ENCODE data around the gene DPYD. TPM values are rescaled to one million over a fixed set of nuclear protein-coding genes. Genes with fewer than 3 reads are reported as not detected.

Gene DPYD
- total and polyA plus RNA-seq, 7 experiments from 2014 or later, result 52.6 to 87.2 (median 57.4) TPM

GRCh38 chr1:97619706-97620105 lies 301.1 kb downstream of the DPYD start:
- POLR2A ChIA-PET, result no interaction called here
- peaks cover 0 to 6% (median 0%) of the 10 kb centered on the region in 7 donors for H3K4me1 Mint-ChIP-seq
- no peak overlapping the region for H3K4me3 Mint-ChIP-seq

GRCh38 chr1:97610748-97611147 lies 310.1 kb downstream of the DPYD start:
- intact Hi-C loops (cut with micrococcal nuclease), result no loop called here
- H3K9me3 Mint-ChIP-seq, result peaks cover 0 to 10% (median 0%) of the 10 kb centered on the region in 11 donors
- H3K36me3 Mint-ChIP-seq, result peaks cover 0 to 51% (median 22%) of the 10 kb centered on the region in 5 donors
- Histone ChIP-seq H3K36me3 (ENCODE audit: control insufficient read depth in 2 of 3, insufficient read depth in 3 of 3, low read length in 3 of 3) (no peaks in the 10 kb centered on the region), H3K4me1 (ENCODE audit: control insufficient read depth in 2 of 2, insufficient read depth in 2 of 2, low read length in 2 of 2) (no peaks in the 10 kb centered on the region), H3K4me3 (ENCODE audit: low read length) (no peak overlapping the region), H3K9me3 (ENCODE audit: control insufficient read depth in 2 of 3, low read length in 3 of 3) (no peaks in the 10 kb centered on the region), H3K27me3 (ENCODE audit: control insufficient read depth in 2 of 2, insufficient read depth in 2 of 2, low read length in 2 of 2) (no peaks in the 10 kb centered on the region), H3K27ac (ENCODE audit: low read depth, low read length) (no peak overlapping the region)
- ChIA-PET CTCF (no interaction called here), POLR2A (no interaction called here)
- H3K27me3 Mint-ChIP-seq, result no peaks in the 10 kb centered on the region
- H3K27ac Mint-ChIP-seq, result no peak overlapping the region
- no peak overlapping the region for H3K4me3 Mint-ChIP-seq
- peaks cover 0 to 9% (median 0%) of the 10 kb centered on the region in 7 donors for H3K4me1 Mint-ChIP-seq
- ATAC-seq, result no peak
- no peak for DNase-seq

More at GRCh38 chr1:97619706-97620105, 301.1 kb downstream of the DPYD start:
- H3K27me3 Mint-ChIP-seq, result no peaks in the 10 kb centered on the region
- H3K36me3 Mint-ChIP-seq, result peaks cover 0 to 49% (median 9%) of the 10 kb centered on the region in 5 donors
- Histone ChIP-seq H3K27me3 (ENCODE audit: control insufficient read depth in 2 of 2, insufficient read depth in 2 of 2, low read length in 2 of 2) (no peaks in the 10 kb centered on the region), H3K4me3 (ENCODE audit: low read length) (no peak overlapping the region), H3K36me3 (ENCODE audit: control insufficient read depth in 2 of 3, insufficient read depth in 3 of 3, low read length in 3 of 3) (no peaks in the 10 kb centered on the region), H3K9me3 (ENCODE audit: control insufficient read depth in 2 of 3, low read length in 3 of 3) (no peaks in the 10 kb centered on the region), H3K27ac (ENCODE audit: low read depth, low read length) (no peak overlapping the region), H3K4me1 (ENCODE audit: control insufficient read depth in 2 of 2, insufficient read depth in 2 of 2, low read length in 2 of 2) (no peaks in the 10 kb centered on the region)
- CTCF ChIA-PET, result interaction anchor here (0.7 kb wide), 1 partner anchor 10 kb away, joined by 4 read pairs; no protein-coding TSS in a partner anchor
- ATAC-seq (no peak), DNase-seq (no peak)
- intact Hi-C loops (cut with micrococcal nuclease), result no loop called here
- H3K9me3 Mint-ChIP-seq, result peaks cover 0 to 3% (median 0%) of the 10 kb centered on the region in 11 donors
- no peak overlapping the region for H3K27ac Mint-ChIP-seq

- Histone ChIP-seq H3K27ac (ENCODE audit: low read depth, low read length) (no peak overlapping the region), H3K4me1 (ENCODE audit: control insufficient read depth in 2 of 2, insufficient read depth in 2 of 2, low read length in 2 of 2) (no peaks in the 10 kb centered on the region), H3K27me3 (ENCODE audit: control insufficient read depth in 2 of 2, insufficient read depth in 2 of 2, low read length in 2 of 2) (no peaks in the 10 kb centered on the region), H3K9me3 (ENCODE audit: control insufficient read depth in 2 of 3, low read length in 3 of 3) (no peaks in the 10 kb centered on the region), H3K36me3 (ENCODE audit: control insufficient read depth in 2 of 3, insufficient read depth in 3 of 3, low read length in 3 of 3) (no peaks in the 10 kb centered on the region), H3K4me3 (ENCODE audit: low read length) (no peak overlapping the region)
- intact Hi-C loops (cut with micrococcal nuclease), result no loop called here
- Mint-ChIP-seq H3K27me3 (no peaks in the 10 kb centered on the region), H3K36me3 (peaks cover 0 to 45% (median 16%) of the 10 kb centered on the region in 5 donors), H3K9me3 (peaks cover 0 to 10% (median 0%) of the 10 kb centered on the region in 11 donors), H3K4me3 (no peak overlapping the region), H3K27ac (peak overlapping the region in 1 of 9 donors; percentile 4), H3K4me1 (peaks cover 0 to 9% (median 1%) of the 10 kb centered on the region in 7 donors)
- ATAC-seq, result no peak
- no peak for DNase-seq
- CTCF ChIA-PET, result interaction anchor here (0.6 kb wide), 1 partner anchor 9 kb away, joined by 4 read pairs; no protein-coding TSS in a partner anchor
- POLR2A ChIA-PET, result no interaction called here
Observed at GRCh38 chr1:97610102-97610501, 310.7 kb downstream of the DPYD start.

GRCh38 chr1:97608272-97608671 lies 312.6 kb downstream of the DPYD start:
- Histone ChIP-seq H3K36me3 (ENCODE audit: control insufficient read depth in 2 of 3, insufficient read depth in 3 of 3, low read length in 3 of 3) (no peaks in the 10 kb centered on the region), H3K9me3 (ENCODE audit: control insufficient read depth in 2 of 3, low read length in 3 of 3) (no peaks in the 10 kb centered on the region), H3K27ac (ENCODE audit: low read depth, low read length) (no peak overlapping the region), H3K27me3 (ENCODE audit: control insufficient read depth in 2 of 2, insufficient read depth in 2 of 2, low read length in 2 of 2) (no peaks in the 10 kb centered on the region), H3K4me1 (ENCODE audit: control insufficient read depth in 2 of 2, insufficient read depth in 2 of 2, low read length in 2 of 2) (no peaks in the 10 kb centered on the region), H3K4me3 (ENCODE audit: low read length) (no peak overlapping the region)
- intact Hi-C loops (cut with micrococcal nuclease), result no loop called here
- Mint-ChIP-seq H3K27ac (no peak overlapping the region), H3K27me3 (no peaks in the 10 kb centered on the region), H3K4me3 (no peak overlapping the region), H3K36me3 (peaks cover 0 to 36% (median 16%) of the 10 kb centered on the region in 5 donors), H3K9me3 (peaks cover 0 to 10% (median 0%) of the 10 kb centered on the region in 11 donors), H3K4me1 (peaks cover 0 to 9% (median 1%) of the 10 kb centered on the region in 7 donors)
- ChIA-PET CTCF (no interaction called here), POLR2A (no interaction called here)
- no peak for DNase-seq
- no peak for ATAC-seq

- no peaks in the 10 kb centered on the region for H3K36me3 ChIP-seq (ENCODE audit: control insufficient read depth in 2 of 3, insufficient read depth in 3 of 3, low read length in 3 of 3)
- CTCF ChIA-PET, result no interaction called here
- Mint-ChIP-seq H3K9me3 (no peaks in the 10 kb centered on the region), H3K27me3 (no peaks in the 10 kb centered on the region), H3K4me1 (peaks cover 0 to 4% (median 0%) of the 10 kb centered on the region in 7 donors), H3K4me3 (no peak overlapping the region), H3K27ac (no peak overlapping the region), H3K36me3 (peaks cover 0 to 7% (median 0%) of the 10 kb centered on the region in 5 donors)
- no peak overlapping the region for H3K27ac ChIP-seq (ENCODE audit: low read depth, low read length)
- H3K4me3 ChIP-seq (ENCODE audit: low read length), result no peak overlapping the region
- ATAC-seq, result no peak
- no peaks in the 10 kb centered on the region for H3K27me3 ChIP-seq (ENCODE audit: control insufficient read depth in 2 of 2, insufficient read depth in 2 of 2, low read length in 2 of 2)
- H3K4me1 ChIP-seq (ENCODE audit: control insufficient read depth in 2 of 2, insufficient read depth in 2 of 2, low read length in 2 of 2), result no peaks in the 10 kb centered on the region
- no peaks in the 10 kb centered on the region for H3K9me3 ChIP-seq (ENCODE audit: control insufficient read depth in 2 of 3, low read length in 3 of 3)
- POLR2A ChIA-PET, result no interaction called here
- no peak for DNase-seq
- intact Hi-C loops (cut with micrococcal nuclease), result no loop called here
Observed at GRCh38 chr1:97603776-97604175, 317.1 kb downstream of the DPYD start.

- peaks cover 0 to 7% (median 0%) of the 10 kb centered on the region in 5 donors for H3K36me3 Mint-ChIP-seq
- H3K4me1 Mint-ChIP-seq, result peaks cover 0 to 4% (median 0%) of the 10 kb centered on the region in 7 donors
- H3K9me3 Mint-ChIP-seq, result no peaks in the 10 kb centered on the region
Observed at GRCh38 chr1:97603218-97603617, 317.6 kb downstream of the DPYD start.

GRCh38 chr1:97599447-97599846 lies 321.4 kb downstream of the DPYD start:
- ChIA-PET POLR2A (no interaction called here), CTCF (no interaction called here)
- no peak overlapping the region for H3K27ac ChIP-seq (ENCODE audit: low read depth, low read length)
- no peaks in the 10 kb centered on the region for H3K27me3 Mint-ChIP-seq
- H3K27me3 ChIP-seq (ENCODE audit: control insufficient read depth in 2 of 2, insufficient read depth in 2 of 2, low read length in 2 of 2), result no peaks in the 10 kb centered on the region
- peaks cover 0 to 9% (median 3%) of the 10 kb centered on the region in 5 donors for H3K36me3 Mint-ChIP-seq
- H3K9me3 Mint-ChIP-seq, result no peaks in the 10 kb centered on the region
- H3K4me3 Mint-ChIP-seq, result no peak overlapping the region
- H3K4me3 ChIP-seq (ENCODE audit: low read length), result no peak overlapping the region
- ATAC-seq, result no peak
- no peak for DNase-seq
- intact Hi-C loops (cut with micrococcal nuclease), result loop anchor here in 1 of 2 donors (10.0 kb wide), 1 partner anchor 445 kb away; no protein-coding TSS in a partner anchor
- H3K4me1 Mint-ChIP-seq, result peaks cover 0 to 4% (median 0%) of the 10 kb centered on the region in 7 donors
- no peak overlapping the region for H3K27ac Mint-ChIP-seq
- H3K9me3 ChIP-seq (ENCODE audit: control insufficient read depth in 2 of 3, low read length in 3 of 3), result no peaks in the 10 kb centered on the region
- no peaks in the 10 kb centered on the region for H3K4me1 ChIP-seq (ENCODE audit: control insufficient read depth in 2 of 2, insufficient read depth in 2 of 2, low read length in 2 of 2)
- H3K36me3 ChIP-seq (ENCODE audit: control insufficient read depth in 2 of 3, insufficient read depth in 3 of 3, low read length in 3 of 3), result peaks cover 0 to 3% (median 0%) of the 10 kb centered on the region in 3 experiments

More at GRCh38 chr1:97603218-97603617, 317.6 kb downstream of the DPYD start:
- H3K4me3 Mint-ChIP-seq, result no peak overlapping the region
- Histone ChIP-seq H3K36me3 (ENCODE audit: control insufficient read depth in 2 of 3, insufficient read depth in 3 of 3, low read length in 3 of 3) (no peaks in the 10 kb centered on the region), H3K4me3 (ENCODE audit: low read length) (no peak overlapping the region), H3K9me3 (ENCODE audit: control insufficient read depth in 2 of 3, low read length in 3 of 3) (no peaks in the 10 kb centered on the region), H3K27me3 (ENCODE audit: control insufficient read depth in 2 of 2, insufficient read depth in 2 of 2, low read length in 2 of 2) (no peaks in the 10 kb centered on the region), H3K4me1 (ENCODE audit: control insufficient read depth in 2 of 2, insufficient read depth in 2 of 2, low read length in 2 of 2) (no peaks in the 10 kb centered on the region), H3K27ac (ENCODE audit: low read depth, low read length) (no peak overlapping the region)
- no peaks in the 10 kb centered on the region for H3K27me3 Mint-ChIP-seq
- POLR2A ChIA-PET, result no interaction called here
- ATAC-seq (no peak), DNase-seq (no peak)
- H3K27ac Mint-ChIP-seq, result no peak overlapping the region
- intact Hi-C loops (cut with micrococcal nuclease), result no loop called here
- CTCF ChIA-PET, result no interaction called here
